IPS DF 6.9 (cell line): Measurements from ENCODE around the gene FKBP5.

Source experiments
- DNase-seq: peaks from one replicate; pipeline ENCODE4 v3.0.0-alpha.2; 2013; ENCODE audit warnings: low read depth, low spot score
- H3K27ac ChIP-seq: one replicate; pipeline ENCODE4 v1.5.1; 2013; ENCODE audit warnings: low read length, control low read depth
- H3K27me3 ChIP-seq: 2 replicates; pipeline ENCODE4 v1.6.1; 2013; ENCODE audit warnings: mild to moderate bottlenecking, low read length; ENCODE audit not compliant: control insufficient read depth, insufficient read depth
- H3K36me3 ChIP-seq: 2 replicates; pipeline ENCODE4 v1.6.1; 2013; ENCODE audit warnings: low read length; ENCODE audit not compliant: control insufficient read depth, insufficient read depth
- H3K4me1 ChIP-seq: 2 replicates; pipeline ENCODE4 v1.6.1; 2013; ENCODE audit warnings: low read length; ENCODE audit not compliant: control insufficient read depth, insufficient read depth
- H3K4me3 ChIP-seq: 2 replicates; pipeline ENCODE4 v1.5.1; 2013; ENCODE audit warnings: mild to moderate bottlenecking, low read length
- H3K9me3 ChIP-seq: 2 replicates; pipeline ENCODE4 v1.6.1; 2013; ENCODE audit warnings: low read length, inconsistent platforms; ENCODE audit not compliant: control insufficient read depth, insufficient read depth
- WGBS: extraction: QIAGEN DNeasy Blood & Tissue Kit; methylation state at CpG from one replicate; pipeline ENCODE4 v1.1.7; 2013; ENCODE audit warnings: mixed read lengths, missing lambda C conversion rate; ENCODE audit not compliant: insufficient read length, insufficient coverage; 5-methylcytosine and 5-hydroxymethylcytosine counted together

The FKBP5 gene

DNA sequence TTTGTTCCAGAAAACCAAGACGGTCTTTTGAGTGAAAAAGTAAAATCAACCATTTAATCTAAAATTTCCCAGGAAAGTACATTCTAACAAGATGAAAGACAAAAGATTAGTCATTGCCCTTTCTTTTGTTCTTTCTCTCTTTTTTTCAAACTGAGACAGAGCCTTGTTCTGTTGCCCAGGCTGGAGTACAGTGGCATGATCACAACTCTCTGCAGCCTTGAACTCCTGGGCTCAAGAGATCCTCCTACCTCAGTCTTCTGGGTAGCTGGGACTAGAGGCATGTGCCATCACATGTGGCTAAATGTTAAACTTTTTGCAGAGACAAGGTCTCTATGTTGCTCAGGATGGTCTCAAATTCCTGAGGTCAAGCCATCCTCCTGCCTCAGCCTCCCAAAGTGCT is 75.0 kb downstream of the FKBP5 start:
- Histone ChIP-seq H3K36me3 (no peaks in the 10 kb centered on the region; the same call in 1 of the 2 replicates), H3K4me1 (no peaks in the 10 kb centered on the region), H3K27ac (no peak overlapping the region), H3K9me3 (no peaks in the 10 kb centered on the region), H3K4me3 (no peak overlapping the region), H3K27me3 (no peaks in the 10 kb centered on the region)
- WGBS: no CpG with 5 or more reads among the region's 1 CpG
- no peak for DNase-seq

DNA sequence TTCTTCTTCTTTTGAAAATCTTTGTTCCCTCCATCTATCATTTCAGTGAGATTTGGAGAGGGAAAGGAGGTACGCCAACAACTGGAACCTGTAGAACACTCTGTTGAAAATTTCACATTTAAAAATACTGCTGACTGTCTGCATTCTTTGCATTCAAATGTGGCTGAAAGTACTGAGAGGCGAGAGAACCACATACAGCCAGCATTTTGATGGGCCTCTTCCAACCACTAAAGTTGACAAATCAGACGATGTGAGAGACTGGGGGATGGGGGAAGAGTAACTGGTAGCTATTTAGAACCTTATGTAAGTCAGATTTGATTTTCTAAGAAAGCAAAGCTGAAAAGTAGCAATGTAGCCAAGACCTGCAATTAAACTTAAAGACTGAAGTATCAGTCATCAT is 77.5 kb downstream of the FKBP5 start:
- DNase-seq: no peak
- Histone ChIP-seq H3K4me3 (no peak overlapping the region), H3K36me3 (no peaks in the 10 kb centered on the region), H3K27ac (no peak overlapping the region), H3K9me3 (no peaks in the 10 kb centered on the region), H3K4me1 (no peaks in the 10 kb centered on the region; the same call in 1 of the 2 replicates), H3K27me3 (no peaks in the 10 kb centered on the region)
- WGBS: no CpG with 5 or more reads among the region's 3 CpGs

DNA sequence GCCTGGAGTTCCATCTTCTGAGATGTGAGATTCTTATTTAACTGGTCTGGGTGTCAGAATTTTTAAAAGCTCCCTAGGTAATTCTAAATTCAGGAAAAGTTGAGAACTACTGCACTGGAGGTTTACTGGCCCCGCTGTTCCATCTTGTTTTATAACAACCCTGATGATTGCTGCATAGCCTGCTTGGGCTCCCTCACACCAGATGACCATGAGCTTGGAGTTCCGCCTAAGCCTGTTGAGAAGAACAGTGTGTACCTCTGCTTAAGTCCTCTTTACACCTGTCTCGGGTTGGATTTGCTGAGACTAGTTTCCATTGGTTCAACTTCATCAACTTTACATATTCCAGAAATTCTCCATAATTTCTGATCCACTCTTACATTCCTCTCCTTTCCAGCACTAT is 77.9 kb downstream of the FKBP5 start:
- no peaks in the 10 kb centered on the region; the same call in 1 of the 2 replicates for H3K4me1 ChIP-seq
- H3K36me3 ChIP-seq: no peaks in the 10 kb centered on the region
- H3K27me3 ChIP-seq: no peaks in the 10 kb centered on the region
- H3K9me3 ChIP-seq: no peaks in the 10 kb centered on the region
- no peak overlapping the region for H3K4me3 ChIP-seq
- WGBS: no CpG with 5 or more reads among the region's 3 CpGs
- no peak overlapping the region for H3K27ac ChIP-seq
- no peak for DNase-seq

DNA sequence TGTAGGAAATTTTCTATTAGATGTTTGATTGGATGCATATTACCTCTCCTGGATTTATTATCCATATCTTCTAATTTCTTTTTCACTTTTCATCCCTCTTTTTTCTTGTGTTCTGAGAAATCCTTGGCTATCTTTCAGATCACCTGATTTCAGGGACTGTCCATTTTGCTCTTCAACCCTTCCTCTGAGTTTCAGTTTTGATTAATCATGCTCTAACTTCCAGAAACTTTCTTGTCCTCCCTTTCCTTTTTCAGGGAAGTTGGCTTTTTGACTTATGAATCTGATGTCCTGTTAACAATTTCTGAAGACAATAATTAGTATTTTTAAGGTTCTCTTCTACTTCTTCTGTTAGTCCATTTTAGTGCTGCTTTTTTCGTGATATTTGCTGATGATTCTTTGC is 79.1 kb downstream of the FKBP5 start:
- no CpG with 5 or more reads among the region's 1 CpG for WGBS
- no peak for DNase-seq
- Histone ChIP-seq H3K27me3 (no peaks in the 10 kb centered on the region), H3K36me3 (no peaks in the 10 kb centered on the region), H3K27ac (no peak overlapping the region), H3K4me3 (no peak overlapping the region), H3K4me1 (no peaks in the 10 kb centered on the region; the same call in 1 of the 2 replicates), H3K9me3 (no peaks in the 10 kb centered on the region)

DNA sequence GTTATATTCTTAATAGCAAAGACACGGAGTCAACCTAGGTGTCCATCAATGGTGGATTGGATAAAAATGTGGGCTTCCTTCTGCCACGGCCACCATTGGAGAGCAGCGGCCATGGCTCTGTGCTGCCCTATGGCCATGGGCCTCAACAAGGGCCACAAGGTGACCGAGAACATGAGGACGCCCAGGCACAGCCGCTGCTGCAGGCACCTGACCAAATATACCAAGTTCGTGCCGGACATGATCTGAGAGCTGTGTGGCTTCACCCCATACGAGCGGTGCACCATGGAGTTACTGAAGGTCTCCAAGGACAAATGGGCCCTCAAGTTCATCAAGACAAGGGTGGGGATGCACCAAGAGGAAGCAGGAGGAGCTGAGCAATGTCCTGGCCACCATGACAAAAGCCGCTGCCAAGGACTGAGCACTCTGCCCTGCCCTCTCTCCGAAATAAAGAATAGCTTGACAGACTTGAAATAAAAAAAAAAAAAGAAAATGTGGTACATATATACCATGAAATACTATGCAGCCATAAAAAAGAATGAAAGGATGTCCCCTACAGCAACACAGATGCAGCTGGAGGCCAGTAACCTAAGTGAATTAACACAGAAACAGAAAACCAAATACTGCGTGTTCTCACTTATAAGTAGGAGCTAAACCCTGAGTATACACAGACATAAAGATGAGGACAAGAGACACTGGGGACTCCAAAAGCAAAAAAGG is 81.0 kb downstream of the FKBP5 start:
- no CpG with 5 or more reads among the region's 13 CpGs for WGBS
- H3K9me3 ChIP-seq: no peaks in the 10 kb centered on the region
- H3K4me1 ChIP-seq: no peaks in the 10 kb centered on the region; the same call in 1 of the 2 replicates
- H3K27me3 ChIP-seq: no peaks in the 10 kb centered on the region
- no peak overlapping the region for H3K4me3 ChIP-seq
- H3K27ac ChIP-seq: no peak overlapping the region
- DNase-seq: no peak
- no peaks in the 10 kb centered on the region for H3K36me3 ChIP-seq

DNA sequence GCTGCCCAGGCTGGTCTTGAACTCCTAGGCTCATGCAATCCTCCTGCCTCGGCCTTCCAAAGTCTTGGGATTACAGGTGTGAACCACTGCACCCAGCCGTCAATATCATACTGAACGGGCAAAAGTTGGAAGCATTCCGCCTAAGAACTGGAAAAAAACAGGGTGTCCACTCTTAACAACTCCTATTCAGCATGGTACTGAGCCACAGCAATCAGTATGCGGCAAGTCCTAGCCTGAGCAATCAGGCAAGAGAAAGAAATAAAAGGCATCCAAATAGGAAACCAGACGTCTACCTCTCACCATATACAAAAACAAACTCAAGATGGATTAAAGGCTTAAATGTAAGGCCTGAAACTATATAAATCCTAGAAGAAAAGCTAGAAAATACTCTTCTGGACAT is 83.1 kb downstream of the FKBP5 start:
- Histone ChIP-seq H3K9me3 (no peaks in the 10 kb centered on the region), H3K27me3 (no peaks in the 10 kb centered on the region), H3K27ac (no peak overlapping the region), H3K4me3 (no peak overlapping the region), H3K36me3 (no peaks in the 10 kb centered on the region), H3K4me1 (peaks cover 4% of the 10 kb centered on the region)
- WGBS: no CpG with 5 or more reads among the region's 6 CpGs
- no peak for DNase-seq

DNA sequence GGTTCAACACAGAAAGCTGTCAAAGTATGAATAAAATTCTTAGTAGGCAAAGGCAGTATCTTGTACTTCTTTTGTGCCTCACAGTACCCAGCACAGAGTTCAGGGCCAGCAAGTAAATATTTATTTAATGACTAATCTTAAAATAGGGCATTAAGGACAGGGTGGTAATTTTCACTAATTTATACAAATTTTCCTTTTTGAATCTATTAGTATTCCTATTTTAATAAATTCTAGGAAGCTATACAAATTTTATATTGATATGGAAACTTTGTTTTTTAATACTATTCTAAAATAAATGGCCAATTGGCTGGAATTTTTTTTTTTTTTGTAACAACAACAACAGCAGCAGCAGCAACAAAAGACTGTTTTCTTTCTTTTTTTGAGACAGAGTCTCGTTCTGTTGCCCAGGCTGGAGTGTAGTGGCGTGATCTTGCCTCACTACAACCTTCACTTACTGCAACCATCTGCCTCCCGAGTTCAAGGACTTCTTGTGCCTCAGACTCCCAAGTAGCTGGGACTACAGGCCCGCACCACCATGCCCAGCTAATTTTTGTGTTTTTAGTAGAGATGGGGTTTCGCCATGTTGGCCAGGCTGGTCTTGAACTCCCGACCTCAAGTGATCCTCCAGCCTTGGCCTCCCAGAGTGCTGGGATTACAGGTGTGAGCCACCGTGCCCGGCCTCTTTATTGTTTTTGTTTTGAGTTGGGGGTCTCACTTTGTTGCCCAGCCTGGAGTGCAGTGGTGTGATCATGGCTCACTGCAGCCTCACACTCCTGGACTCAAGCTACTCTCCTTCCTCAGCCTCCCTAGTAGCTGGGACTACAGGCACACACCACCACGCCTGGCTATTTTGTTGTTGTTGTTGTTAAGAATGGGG is 85.2 kb downstream of the FKBP5 start:
- Histone ChIP-seq H3K9me3 (no peaks in the 10 kb centered on the region), H3K4me1 (peaks cover 4% of the 10 kb centered on the region), H3K4me3 (no peak overlapping the region), H3K36me3 (no peaks in the 10 kb centered on the region), H3K27ac (no peak overlapping the region), H3K27me3 (no peaks in the 10 kb centered on the region)
- no CpG with 5 or more reads among the region's 9 CpGs for WGBS
- no peak for DNase-seq

DNA sequence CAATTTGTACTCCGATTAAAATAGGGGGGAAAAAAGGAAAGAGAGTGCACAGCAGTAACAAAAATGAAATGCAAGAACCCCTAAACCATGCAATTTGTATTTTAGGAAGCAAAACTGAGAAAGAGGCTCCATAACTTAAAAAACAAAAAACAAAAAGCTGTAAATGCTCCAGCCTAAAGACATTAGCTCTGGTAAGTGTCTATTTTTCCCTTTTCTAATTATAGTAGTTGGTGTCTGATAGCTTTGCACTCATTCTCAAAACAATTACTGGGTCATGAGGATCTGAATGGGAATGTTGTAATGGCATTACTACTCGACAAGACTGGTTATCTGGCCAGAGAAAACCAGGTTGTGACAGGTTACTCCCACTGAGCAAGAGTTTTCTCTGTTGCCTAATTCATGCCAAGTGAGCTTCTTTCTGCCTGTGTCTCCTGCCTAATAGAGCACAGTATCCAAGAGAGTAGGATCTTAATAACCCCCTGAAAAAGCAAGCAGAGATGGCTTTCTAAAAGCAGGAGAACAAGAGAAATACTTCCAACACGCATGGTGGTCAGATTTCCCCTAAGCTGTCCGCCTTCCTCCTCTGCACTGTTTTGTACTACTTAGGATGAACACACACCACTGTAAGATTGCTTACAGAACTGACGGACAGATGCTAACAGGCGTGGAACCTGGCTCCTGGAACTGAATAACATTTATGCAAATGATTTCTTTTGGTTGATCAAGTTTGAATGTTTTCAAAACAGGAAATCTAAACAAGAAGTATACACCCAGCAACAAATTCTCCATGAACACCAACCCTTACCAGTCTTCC is 86.4 kb downstream of the FKBP5 start:
- Histone ChIP-seq H3K36me3 (no peaks in the 10 kb centered on the region), H3K4me3 (no peak overlapping the region), H3K4me1 (peaks cover 4% of the 10 kb centered on the region; the same call in 1 of the 2 replicates), H3K27me3 (no peaks in the 10 kb centered on the region), H3K27ac (no peak overlapping the region), H3K9me3 (no peaks in the 10 kb centered on the region)
- no peak for DNase-seq
- no CpG with 5 or more reads among the region's 6 CpGs for WGBS

DNA sequence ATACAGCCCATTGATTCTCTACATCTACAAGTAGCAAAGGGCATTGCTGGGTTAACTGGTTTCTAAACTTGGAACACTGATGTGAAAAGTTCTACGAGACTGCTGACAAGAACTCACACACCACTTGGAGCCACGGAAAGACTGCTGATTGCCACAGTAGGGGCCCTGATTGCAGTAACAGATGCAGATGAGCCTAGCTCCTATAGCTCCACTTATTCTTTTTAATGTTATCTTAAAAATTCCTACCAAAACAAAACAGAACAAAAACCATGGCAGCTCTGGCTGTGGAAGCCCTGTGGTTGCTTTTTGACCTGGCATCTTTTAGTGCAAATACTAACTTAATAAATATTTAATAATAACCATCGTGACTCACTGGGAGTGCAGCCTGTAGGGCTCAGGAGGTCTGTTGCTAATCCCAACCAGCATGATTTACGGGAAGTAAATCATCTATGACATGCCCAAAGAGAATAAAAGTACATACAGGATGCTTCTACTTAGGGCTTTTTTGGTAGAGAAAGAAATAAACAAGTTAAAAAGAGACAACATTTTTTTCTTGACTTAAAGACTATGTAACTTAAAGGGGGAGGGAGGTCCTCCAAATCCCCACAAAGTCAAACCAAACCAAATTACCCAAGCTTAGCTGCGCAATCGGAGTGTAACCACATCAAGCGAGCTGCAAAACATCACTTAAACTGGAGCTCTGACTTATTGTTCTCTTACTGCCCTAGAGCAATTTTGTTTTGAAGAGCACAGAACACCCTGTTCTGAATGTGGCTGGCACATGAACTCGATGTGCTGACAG is 87.2 kb downstream of the FKBP5 start:
- Histone ChIP-seq H3K4me3 (no peak overlapping the region), H3K9me3 (no peaks in the 10 kb centered on the region), H3K27me3 (no peaks in the 10 kb centered on the region), H3K27ac (no peak overlapping the region), H3K36me3 (no peaks in the 10 kb centered on the region), H3K4me1 (peaks cover 4% of the 10 kb centered on the region; the same call in 1 of the 2 replicates)
- no CpG with 5 or more reads among the region's 8 CpGs for WGBS
- no peak for DNase-seq
